ENCODE results near the gene KRT80.

GRCh38 chr12:52156757-52157565 is 34.9 kb downstream of the KRT80 start:
- TF ChIP-seq CTCF (IDR thresholded peaks at IDR 0.05) = peak; percentile 88 to 98 (median 95)
- no peak for TF ChIP-seq POLR2A (IDR thresholded peaks at IDR 0.05)
